DOHH2 (cell line): ENCODE data around the gene HMBS.

ENCODE experiments used
- CTCF ChIP-seq: fragments of 200-600 bp; sonication (generic); IDR thresholded peaks from one replicate; pipeline ENCODE4 v1.5.1; 2014; ENCODE audit warnings: antibody characterized with exemption, mild to moderate bottlenecking, low read depth, low read length; ENCODE audit not compliant: poor library complexity, severe bottlenecking
- EZH2phosphoT487 ChIP-seq: fragments of 200-600 bp; sonication (generic); IDR thresholded peaks from 2 replicates; pipeline ENCODE4 v1.6.1; 2017; ENCODE audit warnings: borderline replicate concordance, mild to moderate bottlenecking, antibody characterized with exemption, low read length, moderate library complexity, mixed read lengths

- TF ChIP-seq CTCF = no peak
- TF ChIP-seq EZH2phosphoT487 = no peak
Observed at GRCh38 chr11:119077839-119078238, 6.8 kb upstream of the HMBS start.
